Daoy (cell line): ENCODE measurements around the gene C3orf49. TPM values are rescaled to one million over a fixed set of nuclear protein-coding genes. Genes with fewer than 3 reads are reported as not detected.

ENCODE experiments used
- DNase-seq: peaks from one replicate; pipeline ENCODE4 v3.0.0-alpha.2; 2015; ENCODE audit warnings: low read depth
- total RNA-seq: library from RNA; depleted of rRNA; stranded (reverse); fragments of >200 nt; shearing (Covaris generic); gene quantifications from 2 replicates; pipeline ENCODE4 v1.2.3, GENCODE V29; 2014

Gene C3orf49
- total RNA-seq, 1 experiment from 2014 or later = not detected

- DNase-seq = no peak
Observed at GRCh38 chr3:63851287-63851686, 32.2 kb downstream of the C3orf49 start.

GRCh38 chr3:63853106-63853505, 34.0 kb downstream of the C3orf49 start:
- DNase-seq = no peak

- DNase-seq = no peak
Observed at GRCh38 chr3:63855333-63855940, 36.3 kb downstream of the C3orf49 start.

GRCh38 chr3:63857311-63857710, 38.2 kb downstream of the C3orf49 start:
- DNase-seq = no peak

- no peak for DNase-seq
Observed at GRCh38 chr3:63860776-63861175, 41.7 kb downstream of the C3orf49 start.

- no peak for DNase-seq
Observed at GRCh38 chr3:63861306-63861705, 42.2 kb downstream of the C3orf49 start.

GRCh38 chr3:63862804-63863149, 43.7 kb downstream of the C3orf49 start:
- DNase-seq = no peak

GRCh38 chr3:63863150-63864007, 44.3 kb downstream of the C3orf49 start, which contains the start of the genes ATXN7 and THOC7:
ATXN7 (plus strand) TSS chr3:63863867; CDS start chr3:63912599, 48,732 bp downstream.
THOC7 (minus strand) TSS chr3:63863805; CDS start chr3:63863790, 15 bp downstream.
- peak; percentile 74 for DNase-seq

- peak; percentile 30 for DNase-seq
Observed at GRCh38 chr3:63864008-63864964, 45.2 kb downstream of the C3orf49 start.

GRCh38 chr3:63864965-63865327, 45.8 kb downstream of the C3orf49 start:
- DNase-seq = no peak

GRCh38 chr3:63867225-63867624, 48.1 kb downstream of the C3orf49 start:
- DNase-seq = no peak

- no peak for DNase-seq
Observed at GRCh38 chr3:63869940-63870614, 51.0 kb downstream of the C3orf49 start.

- DNase-seq = no peak
Observed at GRCh38 chr3:63870615-63871005, 51.5 kb downstream of the C3orf49 start.

GRCh38 chr3:63872135-63872924, 53.2 kb downstream of the C3orf49 start:
- DNase-seq = peak; percentile 67

GRCh38 chr3:63874769-63875168, 55.7 kb downstream of the C3orf49 start:
- DNase-seq = no peak

GRCh38 chr3:63875510-63875909, 56.4 kb downstream of the C3orf49 start:
- DNase-seq = no peak

- no peak for DNase-seq
Observed at GRCh38 chr3:63876260-63876659, 57.2 kb downstream of the C3orf49 start.

- no peak for DNase-seq
Observed at GRCh38 chr3:63877737-63878393, 58.8 kb downstream of the C3orf49 start.

- no peak for DNase-seq
Observed at GRCh38 chr3:63878394-63879060, 59.4 kb downstream of the C3orf49 start.

GRCh38 chr3:63880653-63881052, 61.6 kb downstream of the C3orf49 start:
- DNase-seq = no peak
